ENCODE data around the gene ABCD1. TPM values are rescaled to one million over a fixed set of nuclear protein-coding genes. Genes with fewer than 3 reads are reported as not detected.
A peak's percentile ranks its signal among the peaks of the same experiment; 100 is the strongest.

The ABCD1 gene
- total and polyA plus RNA-seq, 10 of the 15 experiments (the other 5 are each of a cell fraction or from before 2014, with no cell fraction given): 0.13 to 6.5 (median 1.4) TPM

- SMC1A ChIA-PET (ENCODE audit: uncharacterized antibody, unreplicated experiment): no interaction called here
- Histone ChIP-seq H3K27ac (ENCODE audit: control insufficient read depth, insufficient read depth) (peak overlapping the region; percentile 28), H3K9me3 (replicated peaks; ENCODE audit: control insufficient read depth, insufficient read depth, low read length) (no peaks in the 10 kb centered on the region; the same call in 2 of the 3 replicates), H3K79me2 (ENCODE audit: control insufficient read depth, insufficient read depth, low read length) (peaks cover 17% of the 10 kb centered on the region), H3K27me3 (replicated peaks in 1 of 2; ENCODE audit: control insufficient read depth in 2 of 2, insufficient read depth in 2 of 2, low read length in 1 of 2) (no peaks in the 10 kb centered on the region), H4K20me1 (ENCODE audit: control insufficient read depth, insufficient read depth) (no peaks in the 10 kb centered on the region), H3K36me3 (ENCODE audit: control insufficient read depth in 2 of 2, insufficient read depth in 2 of 2, low read length in 1 of 2) (no peaks in the 10 kb centered on the region), H3K4me3 (no peak overlapping the region), H3K9ac (ENCODE audit: control insufficient read depth, insufficient read depth, low read length) (peak overlapping the region; percentile 38; the same call in 1 of the 2 replicates), H2AFZ (ENCODE audit: control insufficient read depth, low read depth, low read length) (peak overlapping the region; percentile 62), H3K4me1 (ENCODE audit: control insufficient read depth, insufficient read depth, low read length) (peaks cover 30% of the 10 kb centered on the region), H3K4me2 (ENCODE audit: control insufficient read depth, insufficient read depth) (peak overlapping the region; percentile 52)
- CTCF ChIA-PET: interaction anchor here (1.2 to 1.4 kb wide), 2 partner anchors 10 to 59 kb away, joined by 4 to 5 read pairs; no protein-coding TSS in a partner anchor
- intact Hi-C loops (cut with micrococcal nuclease; ENCODE audit: unreplicated experiment) (no loop called here), in situ Hi-C loops (cut with MboI) (no loop called here)
- POLR2A ChIA-PET: interaction anchor here (0.6 to 1.3 kb wide), 4 partner anchors 9 to 279 kb away, joined by 3 to 6 read pairs (median 4); partner anchors contain the start of gene ARHGAP4
- RAD21 ChIA-PET (ENCODE audit: unreplicated experiment): interaction anchor here (1.4 kb wide), 1 partner anchor 9 kb away, joined by 3 read pairs; no protein-coding TSS in a partner anchor
- peak; percentile 72 for ATAC-seq
- DNase-seq (ENCODE audit: low read depth, low spot score): peak; percentile 48
- peak; percentile 52 for FAIRE-seq
- 32% methylated on average over 29 of the region's 35 CpGs for WGBS (ENCODE audit: insufficient coverage, insufficient replicate concordance, low lambda C conversion rate, missing lambda C conversion rate)
- BruUV-seq (replicated peaks): no TSS peak
- no peak for TF ChIP-seq ZBED1 (IDR thresholded peaks at IDR 0.05; ENCODE audit: borderline replicate concordance)
- TF ChIP-seq, protein P1, sequence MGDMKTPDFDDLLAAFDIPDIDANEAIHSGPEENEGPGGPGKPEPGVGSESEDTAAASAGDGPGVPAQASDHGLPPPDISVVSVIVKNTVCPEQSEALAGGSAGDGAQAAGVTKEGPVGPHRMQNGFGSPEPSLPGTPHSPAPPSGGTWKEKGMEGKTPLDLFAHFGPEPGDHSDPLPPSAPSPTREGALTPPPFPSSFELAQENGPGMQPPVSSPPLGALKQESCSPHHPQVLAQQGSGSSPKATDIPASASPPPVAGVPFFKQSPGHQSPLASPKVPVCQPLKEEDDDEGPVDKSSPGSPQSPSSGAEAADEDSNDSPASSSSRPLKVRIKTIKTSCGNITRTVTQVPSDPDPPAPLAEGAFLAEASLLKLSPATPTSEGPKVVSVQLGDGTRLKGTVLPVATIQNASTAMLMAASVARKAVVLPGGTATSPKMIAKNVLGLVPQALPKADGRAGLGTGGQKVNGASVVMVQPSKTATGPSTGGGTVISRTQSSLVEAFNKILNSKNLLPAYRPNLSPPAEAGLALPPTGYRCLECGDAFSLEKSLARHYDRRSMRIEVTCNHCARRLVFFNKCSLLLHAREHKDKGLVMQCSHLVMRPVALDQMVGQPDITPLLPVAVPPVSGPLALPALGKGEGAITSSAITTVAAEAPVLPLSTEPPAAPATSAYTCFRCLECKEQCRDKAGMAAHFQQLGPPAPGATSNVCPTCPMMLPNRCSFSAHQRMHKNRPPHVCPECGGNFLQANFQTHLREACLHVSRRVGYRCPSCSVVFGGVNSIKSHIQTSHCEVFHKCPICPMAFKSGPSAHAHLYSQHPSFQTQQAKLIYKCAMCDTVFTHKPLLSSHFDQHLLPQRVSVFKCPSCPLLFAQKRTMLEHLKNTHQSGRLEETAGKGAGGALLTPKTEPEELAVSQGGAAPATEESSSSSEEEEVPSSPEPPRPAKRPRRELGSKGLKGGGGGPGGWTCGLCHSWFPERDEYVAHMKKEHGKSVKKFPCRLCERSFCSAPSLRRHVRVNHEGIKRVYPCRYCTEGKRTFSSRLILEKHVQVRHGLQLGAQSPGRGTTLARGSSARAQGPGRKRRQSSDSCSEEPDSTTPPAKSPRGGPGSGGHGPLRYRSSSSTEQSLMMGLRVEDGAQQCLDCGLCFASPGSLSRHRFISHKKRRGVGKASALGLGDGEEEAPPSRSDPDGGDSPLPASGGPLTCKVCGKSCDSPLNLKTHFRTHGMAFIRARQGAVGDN (IDR thresholded peaks at IDR 0.05): peak; percentile 51; the same call in 1 of the 2 replicates
- TF ChIP-seq E2F8 (IDR thresholded peaks at IDR 0.05; ENCODE audit: low read depth, partially characterized antibody): no peak
- TF ChIP-seq CEBPB (IDR thresholded peaks at IDR 0.05; ENCODE audit: borderline replicate concordance in 1 of 2, low read depth in 2 of 2, low read length in 2 of 2): no peak
- TF ChIP-seq ETV6 (conservative IDR thresholded peaks at IDR 0.05 in 1 of 2, IDR thresholded peaks at IDR 0.05 in 1 of 2; ENCODE audit: borderline replicate concordance in 1 of 2, low read depth in 1 of 2): no peak
- TF ChIP-seq, protein P2, sequence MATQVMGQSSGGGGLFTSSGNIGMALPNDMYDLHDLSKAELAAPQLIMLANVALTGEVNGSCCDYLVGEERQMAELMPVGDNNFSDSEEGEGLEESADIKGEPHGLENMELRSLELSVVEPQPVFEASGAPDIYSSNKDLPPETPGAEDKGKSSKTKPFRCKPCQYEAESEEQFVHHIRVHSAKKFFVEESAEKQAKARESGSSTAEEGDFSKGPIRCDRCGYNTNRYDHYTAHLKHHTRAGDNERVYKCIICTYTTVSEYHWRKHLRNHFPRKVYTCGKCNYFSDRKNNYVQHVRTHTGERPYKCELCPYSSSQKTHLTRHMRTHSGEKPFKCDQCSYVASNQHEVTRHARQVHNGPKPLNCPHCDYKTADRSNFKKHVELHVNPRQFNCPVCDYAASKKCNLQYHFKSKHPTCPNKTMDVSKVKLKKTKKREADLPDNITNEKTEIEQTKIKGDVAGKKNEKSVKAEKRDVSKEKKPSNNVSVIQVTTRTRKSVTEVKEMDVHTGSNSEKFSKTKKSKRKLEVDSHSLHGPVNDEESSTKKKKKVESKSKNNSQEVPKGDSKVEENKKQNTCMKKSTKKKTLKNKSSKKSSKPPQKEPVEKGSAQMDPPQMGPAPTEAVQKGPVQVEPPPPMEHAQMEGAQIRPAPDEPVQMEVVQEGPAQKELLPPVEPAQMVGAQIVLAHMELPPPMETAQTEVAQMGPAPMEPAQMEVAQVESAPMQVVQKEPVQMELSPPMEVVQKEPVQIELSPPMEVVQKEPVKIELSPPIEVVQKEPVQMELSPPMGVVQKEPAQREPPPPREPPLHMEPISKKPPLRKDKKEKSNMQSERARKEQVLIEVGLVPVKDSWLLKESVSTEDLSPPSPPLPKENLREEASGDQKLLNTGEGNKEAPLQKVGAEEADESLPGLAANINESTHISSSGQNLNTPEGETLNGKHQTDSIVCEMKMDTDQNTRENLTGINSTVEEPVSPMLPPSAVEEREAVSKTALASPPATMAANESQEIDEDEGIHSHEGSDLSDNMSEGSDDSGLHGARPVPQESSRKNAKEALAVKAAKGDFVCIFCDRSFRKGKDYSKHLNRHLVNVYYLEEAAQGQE (IDR thresholded peaks at IDR 0.05; ENCODE audit: low read depth, low read length): no peak
- peak; percentile 80; the same call in 1 of the 2 replicates for TF ChIP-seq TBL1XR1 (IDR thresholded peaks at IDR 0.05; ENCODE audit: low read depth, low read length)
- no peak for TF ChIP-seq ZNF274 (IDR thresholded peaks at IDR 0.05; ENCODE audit: insufficient read depth, insufficient read length)
- TF ChIP-seq MXI1 (IDR thresholded peaks at IDR 0.05; ENCODE audit: low read depth, low read length): peak; percentile 71
- no peak for TF ChIP-seq CBX3 (IDR thresholded peaks at IDR 0.05; ENCODE audit: borderline replicate concordance, low read depth)
- TF ChIP-seq POU2F2 (IDR thresholded peaks at IDR 0.05; ENCODE audit: borderline replicate concordance, low read depth, low read length): 0 out of 3 replicates have a peak, but pooled peaks have one; percentile 8
These were observed 1.8 kb downstream of the ABCD1 start for GRCh38 chrX:153726286-153727122.
